CD4-positive, alpha-beta T cell (primary cell): ENCODE data around the gene ASH1L. TPM values are rescaled to one million over a fixed set of nuclear protein-coding genes. Genes with fewer than 3 reads are reported as not detected.

Source experiments
- ATAC-seq: fragments of 200-7000 bp; cut with Tn5 transposase; one replicate; pipeline ENCODE4 v1.10.0; 2022; ENCODE audit warnings: mild to moderate bottlenecking; ENCODE audit not compliant: poor library complexity
- CTCF ChIA-PET: fragments of 350-600 bp; sonication (Branson Sonifier 250); formaldehyde crosslinking; loops from one replicate; lab custom pipeline; 2021; ENCODE audit warnings: antibody characterized with exemption, inconsistent platforms; lab: Charles Lee
- POLR2A ChIA-PET: fragments of 350-600 bp; sonication (Branson Sonifier 250); formaldehyde crosslinking; loops from one replicate; lab custom pipeline; 2021; ENCODE audit warnings: antibody characterized with exemption, inconsistent platforms; lab: Charles Lee
- DNase-seq, 14 experiments: peaks; one replicate each; pipeline ENCODE4 v3.0.0-alpha.2; 2013 to 2020; ENCODE audit warnings: mixed read lengths in 2 of 14
- H3K27ac ChIP-seq, 2 donors: one replicate each; pipeline versions ENCODE4 v1.5.1 to v1.7.0; 2013; ENCODE audit warnings: low read length in 2 of 2, low read depth in 1 of 2, mild to moderate bottlenecking in 1 of 2
- H3K27me3 ChIP-seq, 2 experiments: 1 replicate in 1 of 2; 2 replicates in 1 of 2; pipeline versions ENCODE4 v1.6.1 to v1.7.0; 2013; ENCODE audit warnings: low read length in 2 of 2, control low read depth in 1 of 2, mild to moderate bottlenecking in 1 of 2, moderate library complexity in 1 of 2; ENCODE audit not compliant: insufficient read depth in 2 of 2, control insufficient read depth in 1 of 2
- H3K36me3 ChIP-seq: one replicate; pipeline ENCODE4 v1.6.1; 2013; ENCODE audit warnings: low read length, control low read depth; ENCODE audit not compliant: insufficient read depth
- H3K4me1 ChIP-seq: one replicate; pipeline ENCODE4 v1.6.1; 2013; ENCODE audit warnings: low read length, control low read depth; ENCODE audit not compliant: insufficient read depth
- H3K4me3 ChIP-seq: one replicate; pipeline ENCODE4 v1.5.1; 2013; ENCODE audit warnings: mild to moderate bottlenecking, low read length, moderate library complexity
- H3K9me3 ChIP-seq, 2 experiments: 1 replicate in 1 of 2; 2 replicates in 1 of 2; pipeline versions ENCODE4 v1.6.1 to v1.7.0; 2013; ENCODE audit warnings: low read length in 2 of 2, mild to moderate bottlenecking in 2 of 2, control low read depth in 1 of 2, moderate library complexity in 1 of 2; ENCODE audit not compliant: control insufficient read depth in 1 of 2, insufficient read depth in 1 of 2
- H3K27ac Mint-ChIP-seq: one replicate; pipeline ENCODE4 v1.8.0; 2020; ENCODE audit warnings: mixed read lengths
- H3K27me3 Mint-ChIP-seq: one replicate; pipeline ENCODE4 v1.8.0; 2021; ENCODE audit warnings: mixed read lengths
- H3K36me3 Mint-ChIP-seq: one replicate; pipeline ENCODE4 v1.8.0; 2021; ENCODE audit warnings: low read depth, mixed read lengths
- H3K4me1 Mint-ChIP-seq: one replicate; pipeline ENCODE4 v1.8.0; 2021; ENCODE audit warnings: low read depth, mixed read lengths
- H3K4me3 Mint-ChIP-seq: one replicate; pipeline ENCODE4 v1.8.0; 2020; ENCODE audit warnings: mild to moderate bottlenecking, mixed read lengths
- H3K9me3 Mint-ChIP-seq: one replicate; pipeline ENCODE4 v1.8.0; 2020; ENCODE audit warnings: mixed read lengths
- CTCF ChIP-seq: fragments of 200-600 bp; IDR thresholded peaks from one replicate; pipeline ENCODE4 v1.8.0; 2022; ENCODE audit warnings: antibody characterized with exemption, mild to moderate bottlenecking
- intact Hi-C, 2 experiments: fragments of 100-400 bp; cut with DNase I in 1 of 2; cut with micrococcal nuclease in 1 of 2; formaldehyde crosslinking; loops; one replicate each; pipeline versions ENCODE4 v1.15.1 to v1.9.0; 2023 to 2025; cut with DNase I, micrococcal nuclease
- total RNA-seq, 174 experiments: library from RNA in 2 of 174; stranded (reverse) in 2 of 174; gene quantifications; one replicate each; pipeline ENCODE4 v1.2.3 and lab custom pipeline; 2021 to 2026

The ASH1L gene
- total RNA-seq, 2 experiments from 2014 or later, result 71.0 to 72.8 TPM

GRCh38 chr1:155327981-155328380 lies 234.6 kb downstream of the ASH1L start:
- H3K36me3 Mint-ChIP-seq, result peaks cover 23% of the 10 kb centered on the region
- Histone ChIP-seq H3K27ac (peak overlapping the region in 1 of 2 donors; percentile 21), H3K4me3 (no peak overlapping the region), H3K36me3 (peaks cover 19% of the 10 kb centered on the region), H3K9me3 (no peaks in the 10 kb centered on the region), H3K27me3 (no peaks in the 10 kb centered on the region), H3K4me1 (peaks cover 20% of the 10 kb centered on the region)
- no peak for TF ChIP-seq CTCF
- ATAC-seq, result no peak
- H3K4me3 Mint-ChIP-seq, result no peak overlapping the region
- H3K9me3 Mint-ChIP-seq, result no peaks in the 10 kb centered on the region
- no peaks in the 10 kb centered on the region for H3K27me3 Mint-ChIP-seq
- ChIA-PET POLR2A (no interaction called here), CTCF (interaction anchor here (0.6 kb wide), 1 partner anchor 275 kb away, joined by 3 read pairs; no protein-coding TSS in a partner anchor)
- intact Hi-C loops, result no loop called here
- H3K4me1 Mint-ChIP-seq, result peaks cover 13% of the 10 kb centered on the region
- no peak overlapping the region for H3K27ac Mint-ChIP-seq
- no peak for DNase-seq

GRCh38 chr1:155326631-155327037 lies 236.0 kb downstream of the ASH1L start:
- CTCF ChIA-PET, result interaction anchor here (1.7 kb wide), 1 partner anchor 76 kb away, joined by 8 read pairs; no protein-coding TSS in a partner anchor
- peaks cover 19% of the 10 kb centered on the region for H3K36me3 ChIP-seq
- no peak overlapping the region for H3K27ac ChIP-seq
- no peaks in the 10 kb centered on the region for H3K9me3 ChIP-seq
- Mint-ChIP-seq H3K27ac (no peak overlapping the region), H3K4me1 (peaks cover 21% of the 10 kb centered on the region), H3K36me3 (peaks cover 23% of the 10 kb centered on the region), H3K27me3 (no peaks in the 10 kb centered on the region), H3K9me3 (no peaks in the 10 kb centered on the region), H3K4me3 (no peak overlapping the region)
- no peak for DNase-seq
- intact Hi-C loops, result no loop called here
- peaks cover 33% of the 10 kb centered on the region for H3K4me1 ChIP-seq
- ATAC-seq, result no peak
- H3K4me3 ChIP-seq, result no peak overlapping the region
- TF ChIP-seq CTCF, result no peak
- H3K27me3 ChIP-seq, result no peaks in the 10 kb centered on the region
- POLR2A ChIA-PET, result no interaction called here

- peak in 2 of 14 experiments; percentile 22 to 37 for DNase-seq
- CTCF ChIA-PET, result interaction anchor here (1.7 kb wide), 1 partner anchor 75 kb away, joined by 8 read pairs; no protein-coding TSS in a partner anchor
- Histone ChIP-seq H3K27me3 (no peaks in the 10 kb centered on the region), H3K9me3 (no peaks in the 10 kb centered on the region), H3K27ac (no peak overlapping the region), H3K4me1 (peaks cover 39% of the 10 kb centered on the region), H3K36me3 (peaks cover 13% of the 10 kb centered on the region), H3K4me3 (no peak overlapping the region)
- no peak for TF ChIP-seq CTCF
- peaks cover 18% of the 10 kb centered on the region for H3K36me3 Mint-ChIP-seq
- H3K27ac Mint-ChIP-seq, result peak overlapping the region; percentile 2
- POLR2A ChIA-PET, result no interaction called here
- H3K4me1 Mint-ChIP-seq, result peaks cover 26% of the 10 kb centered on the region
- no peaks in the 10 kb centered on the region for H3K9me3 Mint-ChIP-seq
- no peak for ATAC-seq
- intact Hi-C loops, result no loop called here
- H3K27me3 Mint-ChIP-seq, result no peaks in the 10 kb centered on the region
- H3K4me3 Mint-ChIP-seq, result peak overlapping the region; percentile 83
Observed at GRCh38 chr1:155326020-155326526, 236.5 kb downstream of the ASH1L start.
